SIG-M5 treated with dmso at 0.1 percent for 504 hours (cell line): ENCODE measurements around the gene ZNF595.
"Not testable (repeated sequence)": the region's sequence is repeated elsewhere in the genome, so short reads cannot be mapped to it uniquely, and the experiment has no call there.

Source experiments
- DNase-seq: peaks from one replicate; lab custom pipeline; 2025; ENCODE audit not compliant: unreplicated experiment; lab: John Stamatoyannopoulos, UW

The ZNF595 gene

DNA sequence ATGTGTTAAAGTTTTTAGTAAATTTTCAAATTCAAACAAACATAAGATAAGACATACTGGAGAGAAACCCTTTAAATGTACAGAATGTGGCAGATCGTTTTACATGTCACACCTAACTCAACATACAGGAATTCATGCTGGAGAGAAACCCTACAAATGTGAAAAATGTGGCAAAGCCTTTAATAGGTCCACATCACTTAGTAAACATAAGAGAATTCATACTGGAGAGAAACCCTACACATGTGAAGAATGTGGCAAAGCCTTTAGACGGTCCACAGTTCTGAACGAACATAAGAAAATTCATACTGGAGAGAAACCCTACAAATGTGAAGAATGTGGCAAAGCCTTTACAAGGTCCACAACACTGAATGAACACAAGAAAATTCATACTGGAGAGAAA is 32.8 kb downstream of the ZNF595 start:
- DNase-seq = no peak

DNA sequence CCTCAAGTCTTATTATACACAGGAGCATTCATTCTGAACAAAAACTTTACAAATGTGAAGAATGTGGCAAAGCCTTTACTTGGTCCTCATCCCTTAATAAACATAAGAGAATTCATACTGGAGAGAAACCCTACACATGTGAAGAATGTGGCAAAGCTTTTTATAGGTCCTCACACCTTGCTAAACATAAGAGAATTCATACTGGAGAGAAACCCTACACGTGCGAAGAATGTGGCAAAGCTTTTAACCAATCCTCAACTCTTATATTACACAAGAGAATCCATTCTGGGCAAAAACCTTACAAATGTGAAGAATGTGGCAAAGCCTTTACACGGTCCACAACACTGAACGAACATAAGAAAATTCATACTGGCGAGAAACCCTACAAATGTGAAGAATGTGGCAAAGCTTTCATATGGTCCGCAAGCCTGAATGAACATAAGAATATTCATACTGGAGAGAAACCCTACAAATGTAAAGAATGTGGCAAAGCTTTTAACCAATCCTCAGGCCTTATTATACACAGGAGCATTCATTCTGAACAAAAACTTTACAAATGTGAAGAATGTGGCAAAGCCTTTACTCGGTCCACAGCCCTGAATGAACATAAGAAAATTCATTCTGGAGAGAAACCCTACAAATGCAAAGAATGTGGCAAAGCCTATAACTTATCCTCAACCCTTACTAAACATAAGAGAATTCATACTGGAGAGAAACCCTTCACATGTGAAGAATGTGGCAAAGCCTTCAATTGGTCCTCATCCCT is 33.6 kb downstream of the ZNF595 start:
- not testable (repeated sequence) for DNase-seq

- no peak for DNase-seq
Measured at GRCh38 chr4:98386-98785, 45.3 kb downstream of the ZNF595 start.

GRCh38 chr4:99863-100262 is 46.7 kb downstream of the ZNF595 start:
- DNase-seq = no peak

DNA sequence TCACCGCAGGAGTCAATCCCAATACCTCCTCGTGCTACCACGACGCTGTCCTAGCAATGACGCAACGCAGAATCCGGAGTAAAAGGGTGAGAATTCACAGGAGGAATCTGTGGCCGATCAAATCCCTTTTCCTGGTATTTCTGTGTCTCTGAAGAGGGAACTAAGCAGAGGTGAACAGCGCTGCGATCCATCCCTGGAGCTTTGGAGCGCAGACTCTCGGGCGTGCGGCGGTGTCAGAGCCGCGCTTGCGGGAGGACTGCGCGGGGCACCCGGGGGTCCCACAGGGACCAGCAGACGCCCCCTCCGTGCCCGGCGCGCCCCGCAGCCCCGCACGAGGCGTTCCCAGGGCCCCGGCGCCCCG is 53.9 kb downstream of the ZNF595 start:
- DNase-seq = no peak

DNA sequence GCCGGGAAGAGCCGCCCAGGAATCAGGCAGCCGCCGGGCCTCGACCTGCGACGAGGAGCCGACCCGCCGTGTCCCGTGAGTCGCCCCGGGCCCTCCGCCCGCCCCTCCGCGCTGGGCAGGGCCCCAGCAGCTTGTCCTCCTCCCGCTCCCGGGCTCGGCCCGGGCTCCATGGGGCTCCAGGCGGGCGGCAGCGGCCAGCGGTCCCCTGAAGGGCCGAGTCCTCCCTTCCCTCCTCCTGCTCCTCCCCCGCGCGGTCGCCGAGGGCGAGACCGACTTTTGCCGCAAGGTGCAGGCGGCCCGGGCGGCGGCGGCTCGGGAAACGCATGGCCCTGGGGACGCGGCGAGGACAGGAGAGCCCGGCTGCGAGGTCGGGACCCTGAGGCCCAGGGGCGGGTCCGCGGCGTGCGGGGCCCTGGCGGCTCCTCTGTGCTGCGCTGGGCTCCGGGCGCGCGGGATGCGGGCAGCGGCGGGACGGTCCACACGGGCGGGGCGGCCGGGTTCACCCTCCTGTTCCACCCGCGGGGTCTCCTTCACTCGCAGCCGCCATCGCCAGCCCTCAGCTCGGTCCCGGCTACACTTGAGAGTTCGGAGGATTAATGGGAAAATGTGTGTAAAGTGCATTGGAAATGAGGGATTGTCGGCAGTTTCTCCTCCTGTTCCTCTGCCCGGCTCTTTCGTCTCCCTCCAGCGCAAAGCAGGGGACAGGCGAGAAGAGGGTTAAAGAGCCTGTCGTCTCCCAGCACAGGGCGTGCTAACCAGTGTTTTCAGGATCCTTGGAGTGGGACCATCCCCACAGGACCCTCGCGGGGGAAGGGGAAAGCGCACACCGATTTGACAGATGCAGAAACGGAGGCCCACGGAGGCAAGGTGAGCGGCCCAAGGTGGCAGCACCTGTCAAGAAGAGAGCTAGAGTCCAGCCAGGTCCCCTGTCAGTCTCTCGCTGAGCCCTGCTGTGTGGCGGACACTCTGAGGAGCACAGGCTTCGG is 54.6 kb downstream of the ZNF595 start:
- no peak for DNase-seq

DNA sequence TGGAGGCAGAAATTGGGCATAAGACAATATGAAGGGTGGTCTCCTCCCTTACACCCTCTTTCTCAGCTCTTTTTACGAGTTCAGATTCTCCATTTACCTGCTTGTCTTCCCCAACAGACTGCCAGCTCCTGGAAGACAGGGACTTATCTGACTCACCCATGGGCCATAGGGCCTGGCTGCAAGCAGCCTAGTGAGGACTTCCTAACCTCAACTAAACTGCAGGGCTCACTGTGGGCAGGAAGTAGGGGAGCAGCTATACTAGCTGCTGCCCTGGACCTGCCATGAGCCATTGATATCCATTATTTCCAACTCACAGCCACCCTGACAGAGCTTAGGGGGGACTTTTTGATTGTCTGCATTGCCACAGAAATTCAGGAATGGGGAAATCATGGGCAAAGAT is 59.6 kb downstream of the ZNF595 start:
- DNase-seq = no peak

DNA sequence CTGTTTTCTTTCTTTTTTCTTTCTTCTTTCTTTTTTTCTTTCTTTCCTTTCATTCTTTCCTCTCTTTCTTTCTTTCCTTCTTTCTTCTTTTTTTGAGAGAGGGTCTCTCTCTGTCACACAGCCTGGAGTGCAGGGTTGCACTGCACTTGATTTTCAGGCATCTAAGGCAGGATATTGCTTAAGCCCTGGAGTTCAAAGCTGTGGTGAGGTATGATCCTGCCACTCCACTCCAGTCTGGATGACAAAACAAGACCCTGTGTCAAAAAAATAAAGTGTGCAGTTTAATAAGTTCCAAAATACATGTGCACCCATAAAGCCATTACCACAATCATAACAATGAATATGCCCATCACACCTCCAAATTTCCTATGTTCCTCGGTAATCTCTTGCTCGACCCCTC is 60.6 kb downstream of the ZNF595 start:
- DNase-seq = no peak

GRCh38 chr4:114149-114548 is 61.0 kb downstream of the ZNF595 start:
- DNase-seq = no peak

DNA sequence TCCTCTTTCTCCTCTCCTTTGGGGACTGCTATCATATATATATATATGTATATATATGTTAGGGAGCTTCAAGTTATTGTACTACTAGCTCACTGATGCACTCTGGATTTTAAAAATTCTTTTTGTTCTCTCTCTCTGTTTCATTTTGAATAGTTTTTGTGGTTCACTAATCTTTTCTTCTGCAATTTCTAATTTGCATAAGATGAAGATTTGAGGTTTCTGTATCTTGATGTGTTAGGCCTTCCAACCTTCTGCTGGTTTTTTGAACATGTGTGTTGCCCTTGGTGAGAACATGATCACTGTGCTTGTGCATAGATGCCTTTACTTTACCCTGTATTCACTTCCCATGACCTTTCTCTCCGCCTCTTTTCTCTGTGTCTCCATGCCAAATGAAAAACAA is 63.4 kb downstream of the ZNF595 start:
- no peak for DNase-seq

DNA sequence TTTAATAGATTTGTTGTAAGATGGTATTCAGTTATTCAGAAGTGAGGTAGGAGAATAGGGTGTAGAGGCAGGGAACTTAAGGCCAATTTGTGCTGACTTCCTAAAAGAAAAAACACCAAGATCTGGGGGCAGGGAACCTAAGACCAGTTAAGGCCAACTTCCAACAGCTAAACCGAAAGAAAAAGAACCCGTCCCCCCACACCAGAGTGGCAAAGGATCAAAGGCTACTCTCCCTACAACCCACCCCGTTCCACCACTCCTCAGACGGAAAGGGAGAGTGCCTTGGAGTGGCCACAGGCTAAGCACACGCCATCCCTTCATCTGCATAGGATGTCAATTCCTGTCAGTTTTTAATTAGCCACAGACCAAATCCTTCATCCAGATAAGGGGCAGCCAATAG is 67.5 kb downstream of the ZNF595 start:
- DNase-seq = no peak

DNA sequence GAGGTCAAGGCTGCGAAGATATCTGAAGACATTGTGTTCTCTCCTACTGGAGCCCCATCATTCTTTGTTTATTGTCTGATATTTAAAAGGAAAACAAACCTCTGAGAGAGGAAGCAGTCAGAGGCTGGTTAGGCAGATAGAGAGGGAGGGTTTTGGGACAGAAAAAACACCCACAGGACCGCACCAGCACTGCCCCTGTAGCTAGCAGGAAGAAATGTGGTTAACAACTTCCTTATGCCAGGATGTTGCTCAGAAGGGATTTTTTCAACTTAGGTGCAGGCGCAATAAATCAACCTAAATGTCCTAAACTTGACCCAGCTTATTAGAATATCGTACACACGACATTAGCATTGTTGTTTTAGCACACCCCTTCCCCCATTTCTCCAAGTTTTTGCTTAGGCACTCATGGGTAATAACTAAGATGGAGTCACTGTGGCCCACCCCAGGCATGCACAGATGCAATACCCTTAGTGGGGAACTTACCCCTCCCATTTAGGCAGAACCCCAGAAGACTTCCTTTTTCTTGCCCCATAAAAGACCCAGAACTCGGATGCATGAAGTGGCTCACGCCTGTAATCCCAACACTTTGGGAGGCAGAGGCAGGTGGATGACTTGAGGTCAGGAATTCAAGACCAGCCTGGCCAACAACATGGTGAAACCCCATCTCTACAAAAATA is 68.4 kb downstream of the ZNF595 start:
- no peak for DNase-seq

DNA sequence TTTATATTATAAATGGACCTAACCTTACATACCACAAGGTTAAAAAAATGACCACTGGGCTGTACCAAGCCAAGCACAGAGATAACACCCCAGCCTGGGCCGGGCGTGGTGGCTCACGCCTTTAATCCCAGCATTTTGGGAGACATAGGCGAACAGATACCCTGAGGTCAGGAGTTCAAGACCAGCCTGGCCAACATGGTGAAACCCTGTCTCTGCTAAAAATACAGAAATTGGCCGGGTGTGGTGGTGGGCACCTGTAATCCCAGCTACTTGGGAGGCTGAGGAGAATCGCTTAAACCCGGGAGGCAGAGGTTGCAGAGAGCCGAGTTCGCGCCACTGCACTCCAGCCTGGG is 70.8 kb downstream of the ZNF595 start:
- DNase-seq = not testable (repeated sequence)

DNA sequence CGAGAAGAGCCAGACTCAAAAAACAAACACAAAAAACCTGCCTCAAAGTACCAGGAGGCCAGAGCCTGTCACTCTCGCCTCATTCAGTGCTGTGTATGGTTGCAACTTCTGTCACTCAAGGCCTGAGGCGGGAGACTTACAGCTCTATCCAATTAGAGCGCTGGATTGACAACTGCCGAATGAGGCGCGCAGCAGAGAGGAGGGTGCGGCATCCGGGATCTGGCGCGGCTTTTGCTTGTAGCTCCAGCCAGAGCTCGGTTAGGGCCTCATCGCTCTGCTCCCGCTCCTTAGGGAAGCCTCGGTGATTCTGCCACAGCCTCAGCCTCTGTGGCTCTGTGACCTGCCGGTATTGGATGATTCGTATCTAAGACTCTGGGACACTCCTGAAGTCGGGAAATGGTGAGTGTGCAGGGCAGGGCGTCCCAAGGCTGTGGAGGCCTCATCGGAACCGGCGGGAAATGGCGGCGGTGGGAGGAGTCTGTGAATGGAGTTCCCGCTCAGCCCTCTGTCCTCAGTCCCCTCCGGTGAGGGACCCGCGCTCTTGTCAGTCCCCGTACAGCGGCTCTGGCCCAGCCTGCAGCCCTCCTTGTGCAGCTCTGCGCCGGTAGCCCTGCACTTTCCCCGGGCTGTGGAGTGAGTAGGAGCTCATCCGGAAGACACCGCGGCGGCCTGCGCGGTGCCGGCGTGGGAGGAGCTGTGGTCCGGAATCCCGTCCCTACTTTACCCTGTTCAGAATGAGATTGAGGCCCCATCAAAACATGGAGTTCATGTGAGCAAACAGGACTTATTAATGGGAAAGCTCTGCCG is 71.4 kb downstream of the ZNF595 start, which contains the start of gene ZNF718:
ZNF718 (plus strand) TSS at position 227 of the 807 bp plus-strand sequence; CDS start at position 397, 170 bp downstream.
- peak; percentile 74 for DNase-seq

GRCh38 chr4:125091-125771 is 72.1 kb downstream of the ZNF595 start:
- peak; percentile 4 for DNase-seq

GRCh38 chr4:125833-126232 is 72.7 kb downstream of the ZNF595 start:
- no peak for DNase-seq

- DNase-seq = no peak
Measured at GRCh38 chr4:132483-132882, 79.4 kb downstream of the ZNF595 start.
